Activated CD4-positive, alpha-beta T cell treated with anti-CD3 and anti-CD28 coated beads, Interleukin-2, amount 50 U/mL, for 4 hours (primary cell): ENCODE results near the gene MINDY4.

ENCODE experiments used
- DNase-seq, 2 experiments: peaks; one replicate each; pipeline ENCODE4 v3.0.0-alpha.2; 2020

MINDY4 gene

GRCh38 chr7:30906515-30907240 lies 135.5 kb downstream of the MINDY4 start:
- no peak for DNase-seq

GRCh38 chr7:30907527-30908267 lies 136.5 kb downstream of the MINDY4 start:
- no peak for DNase-seq

- no peak for DNase-seq
Observed at GRCh38 chr7:30908681-30909080, 137.5 kb downstream of the MINDY4 start.

GRCh38 chr7:30909431-30909830 lies 138.2 kb downstream of the MINDY4 start:
- DNase-seq: no peak

- no peak for DNase-seq
Observed at GRCh38 chr7:30910411-30911073, 139.3 kb downstream of the MINDY4 start.

- DNase-seq: no peak
Observed at GRCh38 chr7:30911133-30911532, 139.9 kb downstream of the MINDY4 start.

- no peak for DNase-seq
Observed at GRCh38 chr7:30911561-30911969, 140.3 kb downstream of the MINDY4 start, which contains the start of gene AQP1. Gene AQP1, plus strand, starts transcription at chr7:30911853. Its CDS starts 57 bp downstream, at chr7:30911910.

- no peak for DNase-seq
Observed at GRCh38 chr7:30912021-30912730, 141.0 kb downstream of the MINDY4 start.

GRCh38 chr7:30912731-30912985 lies 141.4 kb downstream of the MINDY4 start:
- DNase-seq: no peak

- no peak for DNase-seq
Observed at GRCh38 chr7:30912986-30913811, 142.0 kb downstream of the MINDY4 start.

- DNase-seq: no peak
Observed at GRCh38 chr7:30913821-30914515, 142.8 kb downstream of the MINDY4 start.

- DNase-seq: no peak
Observed at GRCh38 chr7:30914596-30914995, 143.4 kb downstream of the MINDY4 start.

GRCh38 chr7:30915005-30915601 lies 143.9 kb downstream of the MINDY4 start:
- no peak for DNase-seq

- no peak for DNase-seq
Observed at GRCh38 chr7:30915751-30916150, 144.5 kb downstream of the MINDY4 start.

- DNase-seq: no peak
Observed at GRCh38 chr7:30916255-30916654, 145.0 kb downstream of the MINDY4 start.

- DNase-seq: no peak
Observed at GRCh38 chr7:30916767-30917166, 145.6 kb downstream of the MINDY4 start.

GRCh38 chr7:30917216-30917893 lies 146.1 kb downstream of the MINDY4 start:
- DNase-seq: no peak

GRCh38 chr7:30918676-30919075 lies 147.5 kb downstream of the MINDY4 start:
- DNase-seq: no peak

GRCh38 chr7:30920021-30920583 lies 148.9 kb downstream of the MINDY4 start:
- DNase-seq: no peak
